Cardiac muscle cell (in vitro differentiated cells and primary cell): ENCODE results near the gene DDR1. TPM values are rescaled to one million over a fixed set of nuclear protein-coding genes. Genes with fewer than 3 reads are reported as not detected.

Source experiments
- DNase-seq, 2 donors: peaks; one replicate each; pipeline versions ENCODE4 v3.0.0 to v3.0.0-alpha.2; 2010 to 2017; ENCODE audit warnings: low read depth in 1 of 2, low spot score in 1 of 2
- H3K27ac ChIP-seq: fragments of 200-600 bp; sonication (generic); 2 replicates; pipeline ENCODE4 v1.5.1; 2016
- H3K27me3 ChIP-seq: fragments of 200-600 bp; sonication (generic); 2 replicates; pipeline ENCODE4 v1.6.0; 2016; ENCODE audit warnings: control low read depth
- H3K36me3 ChIP-seq: fragments of 200-600 bp; sonication (generic); 2 replicates; pipeline ENCODE4 v1.5.1; 2016; ENCODE audit warnings: control low read depth
- H3K4me1 ChIP-seq: fragments of 200-600 bp; sonication (generic); 2 replicates; pipeline ENCODE4 v1.8.1; 2017; ENCODE audit warnings: low read depth, mild to moderate bottlenecking, mixed run types
- H3K4me3 ChIP-seq: fragments of 200-600 bp; sonication (generic); 2 replicates; pipeline ENCODE4 v1.5.1; 2016; ENCODE audit warnings: mild to moderate bottlenecking
- H3K9me3 ChIP-seq: fragments of 200-600 bp; sonication (generic); 2 replicates; pipeline ENCODE4 v1.5.1; 2017; ENCODE audit warnings: low read depth, mild to moderate bottlenecking, control low read depth
- CTCF ChIP-seq: IDR thresholded peaks from 2 replicates; pipeline ENCODE4 v1.5.1; 2012; ENCODE audit warnings: low read depth, mild to moderate bottlenecking, low read length
- polyA plus RNA-seq: library from polyadenylated mRNA; unstranded; fragments of >200 nt; fragmentation: Nextera tagmentation; extraction: Ambion mirVana; gene quantifications from 2 replicates; pipeline ENCODE4 v1.2.1, GENCODE V29; 2016
- total RNA-seq: library from RNA; depleted of rRNA; stranded (reverse); fragments of >200 nt; gene quantifications from 2 replicates; pipeline ENCODE4 v1.2.3, GENCODE V29; 2016

Gene DDR1
- total and polyA plus RNA-seq, 2 experiments from 2014 or later, result 108 to 136 TPM

GRCh38 chr6:30841644-30842504, 42.4 kb upstream of the DDR1 start:
- DNase-seq, result peak in 1 of 2 donors; percentile 94
- Histone ChIP-seq H3K4me1 (peaks cover 28% of the 10 kb centered on the region), H3K27me3 (no peaks in the 10 kb centered on the region), H3K4me3 (no peak overlapping the region), H3K9me3 (no peaks in the 10 kb centered on the region), H3K27ac (peak overlapping the region; percentile 44), H3K36me3 (no peaks in the 10 kb centered on the region)
- TF ChIP-seq CTCF, result no peak

- TF ChIP-seq CTCF, result no peak
- Histone ChIP-seq H3K9me3 (no peaks in the 10 kb centered on the region), H3K27ac (peak overlapping the region; percentile 94), H3K27me3 (no peaks in the 10 kb centered on the region), H3K36me3 (no peaks in the 10 kb centered on the region), H3K4me3 (no peak overlapping the region), H3K4me1 (peaks cover 37% of the 10 kb centered on the region)
- DNase-seq, result peak; percentile 61 to 90
Measured at GRCh38 chr6:30842754-30843610, 41.3 kb upstream of the DDR1 start.

GRCh38 chr6:30843611-30843998, 40.7 kb upstream of the DDR1 start:
- Histone ChIP-seq H3K9me3 (no peaks in the 10 kb centered on the region), H3K36me3 (no peaks in the 10 kb centered on the region), H3K4me3 (no peak overlapping the region), H3K4me1 (peaks cover 37% of the 10 kb centered on the region), H3K27me3 (no peaks in the 10 kb centered on the region), H3K27ac (peak overlapping the region; percentile 94)
- no peak for DNase-seq
- TF ChIP-seq CTCF, result no peak

- Histone ChIP-seq H3K27ac (peak overlapping the region; percentile 94), H3K4me1 (peaks cover 37% of the 10 kb centered on the region)
- peak; percentile 84 to 86 for DNase-seq
Measured at GRCh38 chr6:30844118-30844535, 40.2 kb upstream of the DDR1 start.

GRCh38 chr6:30845183-30845582, 39.1 kb upstream of the DDR1 start:
- Histone ChIP-seq H3K4me3 (no peak overlapping the region), H3K27ac (peak overlapping the region; percentile 94), H3K4me1 (peaks cover 37% of the 10 kb centered on the region), H3K36me3 (no peaks in the 10 kb centered on the region), H3K9me3 (no peaks in the 10 kb centered on the region), H3K27me3 (no peaks in the 10 kb centered on the region)
- DNase-seq, result no peak
- TF ChIP-seq CTCF, result no peak

More at GRCh38 chr6:30844118-30844535, 40.2 kb upstream of the DDR1 start:
- Histone ChIP-seq H3K4me3 (no peak overlapping the region), H3K36me3 (no peaks in the 10 kb centered on the region), H3K27me3 (no peaks in the 10 kb centered on the region), H3K9me3 (no peaks in the 10 kb centered on the region)
- TF ChIP-seq CTCF, result peak; percentile 3
